RWPE2 (cell line): ENCODE results near the gene KIAA1549.

Source experiments
- ATAC-seq: fragments of 200-7000 bp; cut with Tn5 transposase; 3 replicates; pipeline ENCODE4 v1.9.1; 2021; ENCODE audit warnings: low read depth
- DNase-seq: peaks from one replicate; pipeline ENCODE4 v3.0.0-alpha.2; 2020; ENCODE audit warnings: low spot score
- H3K27ac ChIP-seq: fragments of 450-650 bp; 2 replicates; pipeline ENCODE4 v1.5.1; 2017; ENCODE audit warnings: mild to moderate bottlenecking; ENCODE audit not compliant: poor library complexity, severe bottlenecking
- H3K27me3 ChIP-seq: fragments of 250-450 bp; sonication (Bioruptor Pico); 2 replicates; pipeline ENCODE4 v1.5.1; 2021; ENCODE audit warnings: mild to moderate bottlenecking, moderate library complexity; ENCODE audit not compliant: insufficient read depth, poor library complexity, severe bottlenecking
- H3K36me3 ChIP-seq: fragments of 250-450 bp; sonication (Bioruptor Pico); 2 replicates; pipeline ENCODE4 v1.5.1; 2020; ENCODE audit warnings: low read depth, mild to moderate bottlenecking, moderate library complexity
- H3K4me1 ChIP-seq: fragments of 250-450 bp; sonication (Bioruptor Pico); 2 replicates; pipeline ENCODE4 v1.5.1; 2021; ENCODE audit warnings: mild to moderate bottlenecking, moderate library complexity; ENCODE audit not compliant: insufficient read depth, poor library complexity, severe bottlenecking
- H3K4me3 ChIP-seq: fragments of 250-450 bp; sonication (Bioruptor Pico); 2 replicates; pipeline ENCODE4 v1.5.1; 2021; ENCODE audit warnings: mild to moderate bottlenecking, moderate library complexity; ENCODE audit not compliant: severe bottlenecking
- H3K9me3 ChIP-seq: fragments of 250-450 bp; sonication (Bioruptor Pico); 2 replicates; pipeline ENCODE4 v1.5.1; 2021; ENCODE audit warnings: mild to moderate bottlenecking, moderate library complexity; ENCODE audit not compliant: severe bottlenecking
- CTCF ChIP-seq: fragments of 450-650 bp; IDR thresholded peaks from one replicate; pipeline ENCODE4 v1.5.1; 2017; ENCODE audit warnings: mild to moderate bottlenecking, moderate library complexity; ENCODE audit not compliant: poor library complexity, severe bottlenecking

Gene KIAA1549

GRCh38 chr7:138935465-138936011, 45.7 kb downstream of the KIAA1549 start:
- Histone ChIP-seq H3K36me3 (no peaks in the 10 kb centered on the region), H3K9me3 (no peaks in the 10 kb centered on the region), H3K4me1 (peaks cover 17% of the 10 kb centered on the region), H3K27ac (peak overlapping the region; percentile 82), H3K27me3 (no peaks in the 10 kb centered on the region), H3K4me3 (no peak overlapping the region)
- TF ChIP-seq CTCF: no peak
- ATAC-seq (peak; percentile 98), DNase-seq (no peak)

GRCh38 chr7:138934861-138935260, 46.3 kb downstream of the KIAA1549 start:
- H3K4me3 ChIP-seq: no peak overlapping the region
- H3K36me3 ChIP-seq: no peaks in the 10 kb centered on the region
- no peaks in the 10 kb centered on the region for H3K9me3 ChIP-seq
- no peaks in the 10 kb centered on the region for H3K27me3 ChIP-seq
- ATAC-seq: peak; percentile 61
- peaks cover 17% of the 10 kb centered on the region for H3K4me1 ChIP-seq
- H3K27ac ChIP-seq: peak overlapping the region; percentile 82
- DNase-seq: no peak
- no peak for TF ChIP-seq CTCF

GRCh38 chr7:138934367-138934766, 46.8 kb downstream of the KIAA1549 start:
- Histone ChIP-seq H3K4me3 (no peak overlapping the region), H3K36me3 (no peaks in the 10 kb centered on the region), H3K27me3 (no peaks in the 10 kb centered on the region), H3K27ac (peak overlapping the region; percentile 82), H3K4me1 (peaks cover 17% of the 10 kb centered on the region), H3K9me3 (no peaks in the 10 kb centered on the region)
- DNase-seq (no peak), ATAC-seq (no peak)
- TF ChIP-seq CTCF: no peak

GRCh38 chr7:138932870-138933269, 48.3 kb downstream of the KIAA1549 start:
- H3K9me3 ChIP-seq: no peaks in the 10 kb centered on the region
- TF ChIP-seq CTCF: no peak
- H3K4me1 ChIP-seq: peaks cover 17% of the 10 kb centered on the region
- H3K4me3 ChIP-seq: no peak overlapping the region
- ATAC-seq: no peak
- H3K27ac ChIP-seq: no peak overlapping the region
- H3K36me3 ChIP-seq: no peaks in the 10 kb centered on the region
- DNase-seq: no peak
- H3K27me3 ChIP-seq: no peaks in the 10 kb centered on the region

- DNase-seq (no peak), ATAC-seq (no peak)
- H3K27ac ChIP-seq: no peak overlapping the region
- no peaks in the 10 kb centered on the region for H3K36me3 ChIP-seq
- peaks cover 17% of the 10 kb centered on the region for H3K4me1 ChIP-seq
- H3K27me3 ChIP-seq: no peaks in the 10 kb centered on the region
- H3K9me3 ChIP-seq: no peaks in the 10 kb centered on the region
- no peak overlapping the region for H3K4me3 ChIP-seq
- no peak for TF ChIP-seq CTCF
Measured at GRCh38 chr7:138932427-138932826, 48.8 kb downstream of the KIAA1549 start.
